ENCODE measurements around the gene ZFYVE28.

Gene ZFYVE28

DNA sequence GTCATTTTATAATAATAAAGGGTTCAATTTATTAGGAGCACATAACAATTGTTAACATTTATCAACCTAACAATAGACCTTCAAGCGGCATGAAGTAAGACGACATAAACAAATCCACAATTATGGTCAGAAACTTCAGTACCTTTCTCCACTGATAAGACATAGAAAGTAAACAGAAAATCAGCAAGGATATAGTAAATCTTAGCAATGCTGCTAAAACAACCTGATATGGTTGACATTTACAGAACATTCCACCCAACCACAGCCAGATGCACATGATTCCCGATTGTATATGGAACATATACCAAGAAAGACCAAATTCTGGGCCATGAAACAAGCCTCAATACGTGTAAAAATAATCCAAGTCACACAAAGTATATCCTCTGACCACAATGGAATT is 71.3 kb downstream of the ZFYVE28 start:
- FAIRE-seq, result no peak

DNA sequence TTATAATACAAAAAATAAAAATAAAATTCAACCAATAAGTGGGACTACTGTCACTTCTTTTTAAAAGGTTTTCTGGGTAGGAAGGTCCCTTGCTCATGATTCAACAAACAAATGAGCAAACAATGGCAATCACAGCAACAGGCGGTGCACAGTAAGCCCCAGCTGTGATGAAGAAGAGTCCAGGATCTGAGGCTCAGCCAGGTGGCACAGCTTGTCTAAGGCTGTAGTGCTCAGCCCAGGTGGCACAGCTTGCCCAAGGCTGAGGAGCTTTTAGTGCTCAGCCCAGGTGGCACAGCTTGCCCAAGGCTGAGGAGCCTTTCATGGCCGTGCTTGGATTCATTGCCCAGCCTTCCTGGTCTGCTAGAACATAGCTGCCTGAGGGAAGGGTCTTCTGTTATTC is 75.0 kb downstream of the ZFYVE28 start:
- no peak for FAIRE-seq

DNA sequence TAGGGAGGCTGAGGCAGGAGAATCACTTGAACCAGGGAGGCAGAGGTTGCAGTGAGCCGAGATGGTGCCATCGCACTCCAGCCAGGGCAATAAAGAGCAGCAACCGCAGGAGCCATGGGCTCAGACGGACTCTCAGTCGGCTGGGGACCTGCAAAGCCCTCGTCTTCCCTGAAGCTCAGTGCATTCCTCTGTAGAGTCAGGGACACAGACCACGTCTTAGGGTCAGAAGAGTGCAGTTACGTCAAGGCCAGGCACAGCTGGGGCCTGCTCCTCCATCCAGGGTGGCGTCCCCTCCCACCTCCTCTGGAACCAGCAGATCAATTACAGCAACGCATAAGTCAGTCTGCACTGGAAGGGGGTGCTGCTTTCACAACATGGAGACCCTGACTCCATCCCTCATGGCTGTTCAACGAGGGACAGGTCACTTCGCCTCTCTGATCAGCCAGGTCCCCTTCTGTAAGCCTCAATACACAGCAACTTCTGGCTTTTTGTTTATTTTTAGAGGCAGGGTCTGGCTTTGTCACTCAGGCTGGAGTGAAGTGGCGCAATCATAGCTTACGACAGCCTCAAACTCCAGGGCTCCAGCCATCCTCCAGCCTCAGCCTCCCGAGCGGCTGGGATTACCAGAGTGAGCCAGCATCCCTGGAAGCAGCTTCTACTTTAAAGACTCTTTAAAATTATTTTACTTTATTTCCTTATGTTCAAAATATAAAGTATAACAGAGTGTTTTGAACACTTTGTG is 76.4 kb downstream of the ZFYVE28 start:
- no peak for FAIRE-seq

DNA sequence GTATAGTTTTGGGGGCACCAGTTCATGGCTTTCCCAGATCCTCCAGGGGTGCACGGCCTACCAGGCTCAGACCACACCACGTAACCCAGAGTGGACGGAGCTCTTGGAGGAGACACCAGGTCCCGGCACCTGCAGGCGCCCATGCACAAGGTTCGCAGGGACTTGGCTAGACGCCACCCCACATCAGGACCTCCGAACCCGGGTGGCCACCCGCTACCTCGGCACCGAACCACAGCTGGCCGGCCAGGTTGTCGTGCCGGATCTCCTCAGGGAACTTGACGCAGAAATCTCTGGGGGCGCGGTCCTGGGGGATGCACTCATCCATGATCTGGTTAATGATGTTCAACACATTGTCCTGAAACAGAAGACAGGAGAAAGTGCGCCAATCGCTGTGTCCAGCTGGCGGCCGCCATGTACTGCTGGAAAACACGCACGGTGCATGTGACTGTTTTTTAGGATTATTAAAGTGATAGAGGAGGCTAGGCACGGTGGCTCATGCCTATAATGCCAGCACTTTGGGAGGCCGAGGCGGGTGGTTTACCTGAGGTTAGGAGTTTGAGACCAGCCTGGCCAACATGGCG is 77.1 kb downstream of the ZFYVE28 start:
- FAIRE-seq, result no peak

DNA sequence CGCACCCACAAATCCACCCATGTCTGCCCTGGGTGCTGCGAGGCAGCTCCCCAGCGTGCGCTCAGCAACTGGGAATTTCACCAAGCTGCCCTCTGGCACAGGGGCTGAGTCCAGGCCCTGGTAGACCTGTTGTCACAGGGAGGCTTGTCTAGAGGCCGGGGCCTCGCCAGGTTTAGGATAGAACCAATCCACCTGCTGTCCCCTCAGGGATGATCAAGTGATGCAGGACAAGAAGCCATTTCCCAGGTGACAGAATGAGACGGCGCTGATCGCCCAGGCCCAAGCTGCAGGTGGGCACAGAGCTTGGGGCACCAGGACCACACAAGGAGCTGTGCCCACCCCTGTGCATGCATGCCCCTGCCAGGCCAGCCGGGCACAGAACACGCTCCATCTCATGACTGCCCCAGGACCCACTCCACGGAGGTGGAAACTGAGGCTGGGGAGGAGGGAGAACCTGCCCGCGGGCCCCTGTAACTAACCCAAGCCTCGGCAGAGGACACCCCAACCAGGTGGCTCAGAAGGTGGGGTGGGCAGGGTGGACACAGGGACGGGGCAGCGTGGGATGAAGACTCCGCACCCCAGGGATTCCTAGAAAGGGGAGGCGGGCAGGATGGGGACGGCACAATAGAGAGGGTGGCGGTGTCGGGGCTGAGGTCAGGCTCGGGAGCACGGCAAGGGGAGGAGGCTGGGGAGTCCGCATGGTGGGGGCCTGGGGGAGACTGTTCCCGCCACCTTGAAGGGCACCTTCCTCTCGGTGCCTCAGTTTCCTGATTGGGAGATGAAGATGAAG is 78.0 kb downstream of the ZFYVE28 start:
- no peak for FAIRE-seq

DNA sequence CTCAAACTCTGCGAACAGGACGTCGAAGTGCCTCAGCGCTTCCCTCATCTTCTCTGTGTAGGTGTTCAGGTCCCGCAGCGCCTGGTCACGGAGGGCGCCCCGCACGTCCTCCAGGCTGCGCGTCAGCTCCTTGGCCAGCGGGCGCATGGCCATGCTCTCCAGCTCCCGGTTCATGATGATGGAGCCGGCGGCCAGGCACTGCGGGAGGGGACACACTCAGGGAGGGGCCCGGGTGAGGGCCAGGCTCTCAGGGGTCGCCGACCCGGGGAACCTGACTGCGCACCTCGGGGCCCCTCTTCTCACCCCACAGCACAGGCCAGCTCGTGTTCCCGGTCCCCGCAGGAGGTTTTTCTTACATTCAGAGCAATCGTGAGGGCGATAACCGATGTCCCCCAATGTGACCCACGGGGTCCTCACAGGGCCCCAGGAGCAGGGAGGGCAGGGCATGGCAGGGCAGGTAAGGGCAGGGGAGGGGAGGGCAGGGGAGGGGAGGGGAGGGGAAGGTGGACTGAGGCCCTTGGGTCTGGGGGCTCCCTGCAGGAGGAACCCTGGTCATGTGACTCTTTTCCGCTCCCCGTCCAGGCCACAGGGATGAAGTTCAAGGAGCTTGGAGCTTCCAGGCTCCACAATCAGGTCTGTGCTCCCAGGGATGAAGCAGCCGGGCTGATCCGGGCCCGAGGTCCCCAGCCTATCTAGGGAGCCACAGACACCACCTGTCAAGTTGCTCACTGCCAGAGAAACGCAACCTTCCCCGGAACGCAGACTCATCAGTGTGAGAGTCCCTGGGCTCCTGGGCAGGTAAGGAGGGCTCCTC is 78.8 kb downstream of the ZFYVE28 start:
- no peak for FAIRE-seq

DNA sequence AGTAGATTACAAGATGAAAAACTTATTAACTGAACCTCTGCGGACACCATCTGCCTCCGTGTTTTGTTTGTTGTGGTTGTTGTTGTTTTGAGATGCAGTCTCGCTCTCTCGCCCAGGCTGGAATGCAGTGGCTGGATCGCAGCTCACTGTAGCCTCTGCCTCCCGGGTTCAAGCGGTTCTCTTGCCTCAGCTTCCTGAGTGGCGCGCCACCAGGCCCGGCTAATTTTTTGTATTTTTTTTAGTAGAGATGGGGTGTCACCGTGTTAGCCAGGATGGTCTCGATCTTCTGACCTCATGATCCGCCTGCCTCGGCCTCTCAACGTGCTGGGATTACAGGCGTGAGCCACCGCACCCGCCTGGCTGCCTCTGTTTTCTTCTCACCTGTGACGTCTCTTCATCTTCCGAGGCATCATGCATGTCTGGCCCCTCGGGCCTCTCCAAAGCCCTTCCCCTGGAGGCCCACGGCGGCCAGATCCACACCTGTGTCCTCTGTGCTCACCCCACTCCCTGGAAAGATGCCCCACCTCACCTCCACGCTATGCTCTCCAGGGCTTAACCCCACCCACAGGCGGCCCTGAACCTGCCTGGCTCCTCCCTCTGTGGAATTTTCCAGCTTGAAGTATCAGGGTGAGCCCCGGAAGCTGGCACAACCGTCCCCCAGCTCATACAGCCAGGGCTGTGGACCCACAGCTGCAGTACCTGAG is 79.5 kb downstream of the ZFYVE28 start:
- FAIRE-seq, result no peak

DNA sequence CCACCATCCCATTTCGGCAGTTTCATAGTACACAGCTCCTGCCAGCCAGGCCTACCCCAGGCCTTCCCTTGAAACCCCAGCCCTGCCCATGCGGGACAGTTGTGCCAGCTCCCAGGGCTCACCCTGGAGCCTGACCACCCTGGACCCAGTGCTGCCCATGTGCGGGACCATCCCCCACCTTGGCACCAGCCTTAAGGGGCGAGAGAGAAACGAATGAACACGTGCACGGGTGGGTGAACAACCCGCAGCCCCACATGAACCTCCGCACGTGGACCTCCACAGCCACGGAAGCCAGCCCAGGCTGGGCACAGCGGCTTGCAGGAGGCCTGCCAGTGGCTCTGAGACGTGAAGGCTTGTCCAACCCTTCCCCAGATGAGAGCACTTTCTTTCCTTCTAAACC is 80.5 kb downstream of the ZFYVE28 start:
- no peak for FAIRE-seq

DNA sequence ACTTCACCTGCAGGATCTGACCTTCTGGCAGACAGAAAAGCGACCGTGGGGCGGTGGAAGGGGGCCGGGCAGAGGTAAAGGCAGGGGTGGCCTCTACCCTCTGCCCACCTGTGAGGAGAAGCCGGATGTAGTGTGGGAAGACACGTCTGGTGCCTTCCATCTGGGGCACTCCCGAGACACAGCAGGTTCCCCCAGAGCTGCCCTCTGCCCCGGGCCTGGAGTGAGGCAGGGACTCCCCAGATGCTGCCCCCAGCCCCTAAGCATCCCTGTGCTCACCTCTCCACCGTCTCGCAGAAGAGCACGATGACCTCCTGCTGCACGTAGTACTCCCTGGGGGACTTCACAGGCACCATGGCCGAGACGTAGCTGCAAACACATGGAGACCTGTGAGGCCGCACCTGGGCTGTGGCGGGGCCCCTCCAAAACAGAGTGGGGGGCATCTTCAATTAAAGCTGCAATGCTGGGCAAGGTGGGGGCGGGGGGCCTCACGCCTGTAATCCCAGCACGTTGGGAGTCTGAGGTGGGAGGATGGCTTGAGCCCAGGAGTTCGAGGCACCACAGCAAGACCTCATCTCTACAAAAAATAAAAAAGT is 81.2 kb downstream of the ZFYVE28 start:
- no peak for FAIRE-seq

DNA sequence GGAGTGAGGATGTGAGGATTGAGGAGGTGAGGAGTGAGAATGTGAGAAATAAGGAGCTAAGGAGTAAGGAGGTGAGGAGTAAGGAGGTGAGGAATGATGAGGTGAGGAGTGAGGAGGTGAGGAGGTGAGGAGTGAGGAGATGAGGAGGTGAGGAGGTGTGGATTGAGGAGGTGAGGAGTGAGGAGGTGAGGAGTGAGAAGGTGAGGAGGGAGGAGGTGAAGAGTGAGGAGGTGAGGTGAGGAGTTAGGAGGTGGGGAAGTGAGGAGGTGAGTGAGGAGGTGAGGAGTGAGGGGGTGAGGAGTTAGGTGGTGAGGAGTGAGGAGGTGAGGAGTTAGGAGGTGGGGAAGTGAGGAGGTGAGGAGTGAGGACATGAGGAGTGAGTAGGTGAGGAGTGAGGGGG is 81.8 kb downstream of the ZFYVE28 start:
- FAIRE-seq, result no peak

DNA sequence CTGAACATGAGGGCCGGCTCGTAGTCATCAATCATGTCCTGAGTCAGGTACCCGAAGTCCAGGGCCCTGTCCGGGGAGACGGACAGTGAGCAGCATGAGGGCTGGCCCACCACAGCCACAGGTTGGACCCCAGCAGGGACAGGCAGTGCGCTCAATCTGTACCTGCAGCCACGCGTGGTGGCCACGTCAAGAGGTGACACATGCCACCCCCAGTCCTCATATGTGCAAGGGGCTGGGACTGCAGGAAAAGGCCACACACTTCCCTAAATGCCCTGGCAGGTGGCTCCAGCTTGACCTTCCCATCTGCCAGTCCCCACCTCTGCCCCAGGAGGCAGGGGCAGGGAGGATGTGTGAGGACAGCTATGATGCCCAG is 82.7 kb downstream of the ZFYVE28 start:
- no peak for FAIRE-seq

DNA sequence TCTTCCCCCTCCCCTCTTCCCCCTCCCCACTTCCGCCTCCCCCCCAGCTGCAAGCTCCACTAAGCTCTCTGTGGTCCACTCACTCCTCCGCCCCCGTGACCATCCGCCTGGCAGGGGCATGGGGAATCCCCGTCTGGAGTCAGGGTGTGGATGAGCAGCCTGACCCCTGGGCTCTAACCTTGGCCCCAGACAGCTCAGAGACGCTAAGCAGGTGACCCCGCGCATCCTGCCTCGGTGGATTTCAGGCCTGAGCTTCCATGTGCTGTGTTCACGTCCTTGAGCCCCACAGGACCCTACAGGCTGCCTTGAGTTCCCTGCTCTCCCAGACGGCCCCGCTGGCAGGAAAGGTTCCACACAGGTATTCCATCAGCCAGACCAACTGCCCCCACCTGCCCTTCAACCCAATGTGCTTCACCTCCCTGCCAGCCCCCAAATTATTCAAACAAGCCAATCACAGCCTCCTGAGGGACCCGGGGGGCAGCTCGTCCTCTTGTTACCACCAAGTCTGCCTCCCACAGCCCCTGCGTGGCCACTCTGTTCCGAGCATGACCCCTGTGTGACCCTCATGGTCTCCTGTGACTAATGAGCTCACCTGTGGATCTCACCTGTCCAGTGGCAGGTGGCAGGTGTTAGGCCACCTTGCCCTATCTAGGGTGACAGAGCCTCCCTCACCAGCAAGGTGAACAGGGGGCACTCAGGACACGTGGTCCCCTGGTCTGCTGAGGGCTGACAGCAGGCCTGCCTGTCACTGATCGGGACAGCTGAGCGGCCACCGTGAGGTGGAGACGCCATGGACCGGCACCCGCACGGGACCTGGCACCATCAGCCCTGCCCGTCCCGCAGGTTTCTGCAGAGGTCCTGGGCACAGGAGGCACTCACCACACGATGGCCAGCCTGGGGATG is 83.4 kb downstream of the ZFYVE28 start:
- no peak for FAIRE-seq

DNA sequence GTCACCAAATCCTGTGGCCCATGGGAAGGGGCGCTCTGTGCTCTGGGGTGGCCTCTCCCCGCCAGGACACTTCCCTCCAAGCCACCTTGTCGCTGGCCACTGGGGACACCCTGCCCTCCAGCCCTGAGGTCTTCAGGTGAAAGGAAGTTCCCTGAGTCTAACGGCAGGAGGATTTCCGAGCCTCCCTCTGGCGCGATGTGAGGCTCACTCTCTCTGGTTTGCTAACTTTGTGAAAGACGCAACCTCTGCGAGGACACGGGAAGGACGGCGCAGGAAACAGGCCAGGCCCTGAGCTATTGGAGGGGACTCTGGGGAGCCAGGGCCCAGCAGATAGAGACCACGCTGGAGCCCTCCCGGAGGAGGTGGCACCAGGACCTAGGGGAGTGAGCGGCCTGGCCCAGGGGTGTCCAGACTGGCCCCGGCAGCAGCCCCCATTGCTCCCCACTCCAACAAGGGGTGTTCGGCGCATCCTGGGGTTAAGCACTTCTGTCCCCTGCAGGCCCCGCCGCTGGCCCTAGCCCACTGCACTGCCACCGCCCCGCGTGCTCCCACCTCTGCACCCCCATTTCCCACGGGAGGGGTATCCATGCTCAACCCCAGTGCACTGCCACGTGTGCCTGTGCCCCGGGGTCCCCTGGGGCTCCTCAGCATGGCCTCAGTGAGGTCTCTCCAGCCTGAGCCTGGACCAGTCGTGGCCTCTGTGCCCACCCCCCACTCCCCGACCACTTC is 84.4 kb downstream of the ZFYVE28 start:
- FAIRE-seq, result no peak

DNA sequence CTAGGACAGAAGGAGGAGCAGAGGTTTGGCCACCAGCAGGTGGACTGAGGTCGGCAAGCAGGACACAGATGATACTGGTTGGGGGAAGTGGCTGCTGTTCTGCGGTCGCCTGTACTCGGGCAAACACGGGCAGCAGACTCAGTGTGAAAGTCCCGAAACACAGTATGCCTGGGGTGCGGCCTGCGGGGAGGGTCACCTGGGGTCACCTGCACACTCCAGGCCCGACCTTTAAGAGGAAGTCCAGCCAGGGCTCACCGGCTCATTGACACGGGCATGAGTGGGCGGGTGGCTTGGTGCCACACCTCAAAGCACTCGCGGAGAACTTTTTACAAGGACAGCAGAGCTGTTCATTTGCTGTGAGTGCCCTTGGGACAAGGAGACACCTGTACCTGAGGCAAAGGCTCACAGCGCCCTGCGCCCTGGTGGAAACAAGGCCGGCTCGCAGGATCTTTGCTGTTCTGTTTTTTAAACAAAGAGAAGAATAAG is 85.0 kb downstream of the ZFYVE28 start:
- no peak for FAIRE-seq

DNA sequence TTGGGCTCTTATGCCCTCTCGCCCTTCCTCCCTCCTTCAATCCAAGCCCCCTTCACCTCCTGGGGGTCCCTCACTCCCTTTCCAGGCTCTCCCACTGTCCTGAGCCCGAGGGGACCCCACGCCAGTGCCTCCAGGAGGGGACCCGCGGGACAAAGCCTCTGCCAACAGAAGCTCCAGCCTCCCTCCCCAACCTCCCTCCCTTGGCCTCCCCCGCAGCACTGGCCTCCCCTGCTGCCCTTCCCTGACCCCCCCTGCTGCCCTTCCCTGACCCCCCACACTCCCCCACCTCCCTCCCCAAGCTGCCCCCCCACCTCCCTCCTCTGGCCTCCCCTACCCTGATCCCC is 85.5 kb downstream of the ZFYVE28 start:
- FAIRE-seq, result no peak

DNA sequence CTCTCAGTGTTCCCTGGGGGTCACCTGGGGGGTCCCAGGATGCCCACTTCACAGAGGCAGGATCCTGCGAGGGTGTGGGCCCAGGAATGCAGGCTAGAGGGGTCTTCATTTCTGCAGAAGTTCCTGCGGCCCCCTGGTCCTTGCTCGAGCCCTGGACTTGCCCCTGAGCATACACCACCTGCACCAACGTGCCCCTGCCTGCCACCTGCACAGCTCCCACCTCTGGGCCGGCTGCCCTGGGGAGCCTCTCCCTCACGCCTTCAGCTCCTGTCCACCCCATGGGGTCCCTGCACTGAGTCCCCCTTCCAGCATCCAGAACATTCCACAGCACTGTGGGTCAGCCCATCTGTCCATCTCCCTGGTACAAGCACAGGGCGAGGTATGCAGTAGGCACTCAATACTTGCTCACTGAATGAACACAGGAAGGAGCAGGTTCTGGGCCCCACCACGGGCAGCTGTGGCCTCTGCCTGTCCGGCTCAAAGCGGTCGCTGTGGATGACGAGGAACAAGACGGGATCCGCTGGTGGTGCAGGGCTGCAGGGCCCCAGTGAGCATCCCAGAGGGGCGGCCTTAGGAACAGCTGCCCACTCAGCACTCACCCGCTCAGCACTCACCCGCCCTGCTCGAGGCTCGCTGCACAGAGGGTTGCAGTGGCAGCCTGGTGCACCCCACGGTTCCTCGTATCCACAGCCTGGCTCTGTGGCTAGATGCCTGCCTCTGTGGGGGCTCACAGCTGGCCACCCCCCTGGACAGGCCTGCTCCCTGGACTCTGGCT is 86.1 kb downstream of the ZFYVE28 start:
- no peak for FAIRE-seq

DNA sequence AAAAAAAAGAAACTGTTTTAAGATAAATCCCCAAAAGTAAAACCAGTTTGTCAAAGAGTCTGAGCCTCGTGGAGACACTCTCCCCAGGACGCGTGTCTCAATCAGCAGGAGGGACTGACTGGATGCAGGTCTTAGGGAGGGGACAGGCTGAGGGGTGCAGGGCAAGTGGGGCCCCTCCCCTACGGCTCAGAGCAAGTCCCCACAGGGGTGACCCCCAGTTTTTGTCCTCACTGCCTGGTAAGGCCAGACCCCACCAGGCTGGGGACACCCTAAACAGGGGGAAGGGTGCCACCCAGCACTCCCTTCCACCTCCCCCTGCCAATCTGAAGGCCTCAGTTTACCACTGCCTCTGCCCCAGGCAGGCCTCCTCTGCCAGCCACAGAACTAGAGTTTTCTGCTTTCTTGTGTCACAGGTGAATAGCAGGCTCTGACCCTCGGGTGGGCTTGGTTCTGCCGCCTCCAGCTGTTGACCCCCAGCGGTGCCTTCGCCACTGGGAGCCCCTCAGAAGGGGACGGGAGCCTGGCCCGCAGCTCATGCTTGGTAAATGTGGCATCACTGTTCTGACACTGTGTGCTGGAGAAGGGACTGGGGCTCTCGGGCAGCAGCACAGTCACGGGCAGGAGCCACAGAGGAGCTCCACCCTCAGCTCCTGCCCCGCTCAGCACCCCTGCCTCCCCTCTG is 86.8 kb downstream of the ZFYVE28 start:
- FAIRE-seq, result no peak

DNA sequence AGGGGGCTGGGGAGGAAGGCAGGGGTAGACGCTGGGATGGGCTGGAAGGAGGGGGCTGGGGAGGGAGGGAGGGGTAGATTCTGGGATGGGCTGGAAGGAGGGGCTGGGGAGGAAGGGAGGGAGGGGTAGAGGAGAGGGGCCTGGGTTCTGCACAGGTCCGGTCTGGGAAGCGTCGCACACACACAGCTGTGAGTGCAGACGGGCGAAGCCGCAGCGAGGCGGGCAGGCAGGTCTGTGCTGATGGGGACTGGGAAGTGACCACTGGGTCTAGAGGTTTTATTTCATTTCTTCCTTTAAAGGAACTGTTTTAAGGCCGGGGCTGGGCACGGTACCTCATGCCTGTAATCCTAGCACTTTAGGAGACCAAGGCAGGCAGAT is 87.4 kb downstream of the ZFYVE28 start:
- FAIRE-seq, result no peak
